CD4-positive, alpha-beta T cell treated with Interleukin-1 beta for 1 hour (primary cell): ENCODE results near the gene ARHGDIG.
"Not testable (repeated sequence)": the region's sequence is repeated elsewhere in the genome, so short reads cannot be mapped to it uniquely, and the experiment has no call there.

Source experiments
- DNase-seq, 2 donors: peaks; one replicate each; pipeline ENCODE4 v3.0.0-alpha.2; 2020 to 2022

ARHGDIG gene

DNA sequence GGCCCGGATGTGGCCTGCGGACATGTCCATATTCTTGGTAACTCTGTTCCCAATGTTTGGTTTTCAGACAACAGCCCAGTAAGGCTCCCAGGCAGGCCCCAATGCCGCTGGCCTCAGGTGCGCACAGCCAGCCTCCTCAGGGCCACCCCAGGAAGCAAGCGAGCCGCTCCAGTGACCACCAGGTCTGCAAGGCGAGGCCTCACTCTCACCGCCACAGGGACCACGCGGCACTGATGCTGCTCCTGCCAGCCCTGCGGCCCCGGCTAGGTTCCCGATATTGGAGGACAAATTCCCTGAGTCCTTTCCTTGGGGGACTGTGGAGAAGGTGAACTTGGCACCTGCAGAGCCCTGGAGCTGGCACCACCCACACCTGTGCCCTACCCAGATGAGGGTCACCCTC is 21.6 kb downstream of the ARHGDIG start:
- DNase-seq, result no peak

DNA sequence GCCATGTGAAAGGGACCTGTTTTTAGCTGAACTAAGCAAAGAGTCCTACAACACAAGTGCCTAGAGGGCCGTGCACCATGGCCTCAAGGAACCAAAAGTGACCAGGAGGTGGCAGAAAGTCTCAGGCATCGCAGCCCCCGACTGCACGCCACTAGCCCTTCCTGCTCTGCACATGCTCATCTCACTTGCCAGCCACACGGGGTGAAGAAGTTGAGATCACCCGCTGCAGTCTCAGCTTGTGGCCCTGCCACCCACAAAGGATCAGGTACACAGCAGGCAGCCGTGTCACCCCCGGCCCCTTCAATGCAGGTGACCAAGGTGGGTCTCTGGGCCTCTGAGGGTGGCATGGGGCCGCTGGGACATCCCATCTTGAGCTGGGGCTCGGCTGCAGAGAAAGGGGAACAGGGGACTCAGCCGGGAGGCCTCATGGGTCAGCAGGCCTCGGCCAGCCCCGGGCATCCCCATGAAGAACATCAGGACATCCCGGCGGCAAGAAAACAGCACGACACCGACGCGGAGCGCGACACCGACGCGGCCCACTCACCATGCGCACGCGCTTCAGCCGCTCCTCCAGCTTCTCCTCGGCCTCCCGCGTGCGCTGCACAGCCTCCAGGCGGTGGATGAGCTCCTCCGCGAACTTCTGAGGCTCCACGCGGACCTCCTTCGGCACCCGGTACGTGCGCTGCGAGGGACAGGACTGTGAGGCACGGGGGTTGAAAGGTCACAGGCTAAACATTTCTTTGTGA is 23.5 kb downstream of the ARHGDIG start:
- DNase-seq, result peak; percentile 20 to 30

GRCh38 chr16:305916-306626 is 25.7 kb downstream of the ARHGDIG start:
- DNase-seq, result no peak

GRCh38 chr16:306911-307370 is 26.6 kb downstream of the ARHGDIG start:
- no peak for DNase-seq

- DNase-seq, result peak in 1 of 2 donors; percentile 12
Measured at GRCh38 chr16:307691-308312, 27.4 kb downstream of the ARHGDIG start.

DNA sequence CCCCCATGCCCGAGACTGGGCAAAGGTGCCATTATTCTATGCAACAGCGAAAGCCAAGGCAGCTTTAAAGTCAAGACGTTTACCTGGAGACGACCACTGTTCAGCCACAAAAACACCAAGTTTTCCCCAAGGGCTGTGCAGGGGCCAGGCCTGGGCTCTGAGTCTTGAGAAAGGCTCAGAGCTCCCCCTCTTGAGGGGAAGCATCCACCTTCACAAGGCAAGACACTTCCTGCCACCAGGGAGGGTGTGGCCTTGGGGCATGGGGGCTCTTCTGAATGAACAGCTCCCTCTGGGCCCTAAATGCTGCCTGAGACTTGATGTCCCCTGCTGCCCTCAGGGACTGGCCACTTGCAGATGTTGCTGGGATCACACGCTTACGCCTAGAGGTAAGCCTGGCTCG is 29.1 kb downstream of the ARHGDIG start:
- DNase-seq, result peak in 1 of 2 donors; percentile 21

DNA sequence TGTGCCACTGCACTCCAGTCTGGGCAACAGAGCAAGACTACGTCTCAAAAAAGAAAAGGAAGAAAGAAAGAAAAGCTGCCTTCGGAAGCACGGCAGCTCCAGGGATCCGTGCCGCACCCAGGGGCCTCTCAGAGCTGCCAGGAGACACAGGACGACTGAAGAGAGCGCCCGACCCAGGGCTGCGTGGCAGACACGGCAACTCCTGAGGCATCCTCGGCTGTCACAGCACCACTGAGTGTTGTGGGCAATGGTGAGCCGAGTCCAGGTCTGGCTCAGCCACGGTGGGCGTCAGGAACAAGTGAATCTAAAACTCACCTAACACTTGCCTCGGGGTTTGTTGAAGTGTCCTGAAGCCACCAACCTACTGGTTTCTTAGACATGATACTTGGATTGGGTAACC is 31.3 kb downstream of the ARHGDIG start:
- DNase-seq, result no peak

DNA sequence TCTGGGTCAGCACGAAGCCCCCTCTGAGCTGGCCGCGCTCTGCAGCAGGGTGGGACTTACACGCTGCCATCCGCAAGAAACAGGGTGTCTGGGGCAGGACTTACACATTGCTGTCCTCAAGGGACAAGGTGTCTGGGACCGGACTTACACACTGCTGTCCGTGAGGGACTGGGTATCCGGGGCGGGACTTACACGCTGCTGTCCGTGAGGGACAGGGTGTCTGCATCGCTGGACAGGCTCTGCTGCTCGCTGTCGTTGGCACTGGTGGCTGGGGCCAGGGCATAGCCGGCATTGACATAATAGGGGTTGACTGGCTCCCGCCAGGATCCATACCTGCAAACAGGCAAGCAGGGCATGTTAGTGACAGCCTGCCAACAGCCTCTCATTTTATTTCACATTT is 34.0 kb downstream of the ARHGDIG start:
- DNase-seq, result no peak

DNA sequence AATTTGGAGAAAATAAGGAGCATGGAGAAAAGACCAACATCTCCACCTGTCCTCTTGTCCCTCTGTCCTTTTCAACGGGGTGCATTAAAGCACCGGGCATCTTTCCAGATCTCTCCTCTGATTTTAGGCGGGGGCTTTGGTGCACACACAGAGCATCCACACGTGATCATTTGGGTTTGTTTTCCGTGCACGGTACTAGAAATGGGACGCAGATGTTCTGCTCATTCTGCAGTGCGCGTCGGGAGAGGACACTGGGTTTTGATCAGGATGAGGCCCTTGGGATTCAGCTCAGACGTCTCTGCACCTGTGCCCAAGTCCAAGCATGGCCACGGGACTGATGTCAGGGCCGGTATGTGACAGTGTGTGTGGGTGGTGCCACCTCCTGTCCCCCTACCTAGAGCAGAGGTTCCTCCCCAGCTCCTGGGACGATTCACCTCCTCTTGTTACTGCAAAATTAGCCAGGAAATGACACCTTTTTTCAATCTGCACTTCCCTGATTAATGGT is 34.5 kb downstream of the ARHGDIG start:
- DNase-seq, result no peak

- DNase-seq, result no peak
Measured at GRCh38 chr16:316741-317464, 36.5 kb downstream of the ARHGDIG start.

- no peak for DNase-seq
Measured at GRCh38 chr16:317583-317982, 37.2 kb downstream of the ARHGDIG start.

- DNase-seq, result no peak
Measured at GRCh38 chr16:318628-319027, 38.2 kb downstream of the ARHGDIG start.

DNA sequence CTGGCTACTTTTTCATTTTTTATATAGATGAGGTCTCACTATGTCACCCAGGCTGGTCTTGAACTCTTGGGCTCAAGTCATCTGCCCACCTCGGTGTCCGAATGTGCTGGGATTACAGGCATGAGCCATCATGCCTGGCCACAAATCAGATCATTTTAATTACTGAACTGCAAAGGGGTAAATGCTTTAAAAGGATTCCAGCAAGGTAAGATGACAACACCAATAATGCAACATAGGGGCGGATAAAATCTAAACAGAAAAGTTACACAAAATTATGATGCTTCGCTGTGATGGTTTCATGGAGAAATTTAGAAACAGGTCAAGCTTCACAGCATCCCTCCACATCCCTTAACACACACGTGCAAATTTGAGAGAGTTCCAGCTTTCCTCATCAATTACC is 39.8 kb downstream of the ARHGDIG start:
- no peak for DNase-seq

DNA sequence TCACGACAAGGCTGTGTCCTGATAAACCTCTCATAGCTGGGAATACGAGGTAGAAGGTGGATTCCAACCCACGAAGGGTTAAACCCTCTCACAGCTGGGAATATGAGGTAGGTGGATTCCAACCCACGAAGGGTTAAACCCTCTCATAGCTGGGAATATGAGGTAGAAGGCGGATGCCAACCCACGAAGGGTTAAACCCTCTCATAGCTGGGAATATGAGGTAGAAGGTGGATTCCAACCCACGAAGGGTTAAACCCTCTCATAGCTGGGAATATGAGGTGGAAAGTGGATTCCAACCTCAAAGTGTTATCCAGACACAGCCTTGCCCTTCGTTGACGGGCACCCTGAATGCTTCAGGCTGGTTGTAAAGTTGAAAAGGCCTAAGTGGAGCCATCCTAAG is 41.1 kb downstream of the ARHGDIG start:
- no peak for DNase-seq

DNA sequence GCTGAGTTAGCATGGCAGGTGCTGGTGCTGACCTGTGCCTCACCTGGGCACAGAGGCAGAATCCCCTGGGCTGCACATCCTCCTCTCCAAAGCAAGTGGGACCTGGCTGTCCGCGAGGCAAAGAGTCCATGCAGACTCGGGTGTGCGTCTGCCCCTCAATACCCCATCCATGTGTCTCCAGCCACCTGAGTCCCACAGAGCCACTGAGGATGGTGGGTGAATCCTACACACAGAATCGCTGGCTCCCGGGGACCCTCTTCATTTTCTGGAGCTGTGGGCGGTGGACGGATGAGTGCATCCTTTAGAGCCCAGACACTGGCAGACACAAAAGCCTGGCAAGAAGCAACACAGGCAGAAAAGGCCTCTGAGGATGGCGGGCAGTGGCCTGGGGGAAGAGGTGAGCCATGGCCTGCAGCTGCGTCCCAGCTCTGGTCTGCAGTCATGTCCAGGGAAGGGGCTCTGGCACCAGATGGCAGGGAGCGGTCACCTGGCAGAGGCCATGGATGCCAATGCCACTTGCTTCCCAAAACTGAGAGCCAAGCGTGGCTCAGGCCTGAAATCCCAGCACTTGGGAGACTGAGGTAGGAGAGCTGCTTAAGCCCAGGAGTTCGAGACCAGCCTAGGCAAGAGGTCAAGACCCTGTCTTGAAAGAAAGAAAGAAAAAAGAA is 42.2 kb downstream of the ARHGDIG start:
- no peak for DNase-seq

GRCh38 chr16:324201-324450 is 43.7 kb downstream of the ARHGDIG start:
- DNase-seq, result no peak

- DNase-seq, result peak; percentile 81 to 82
Measured at GRCh38 chr16:324451-325334, 44.3 kb downstream of the ARHGDIG start.

DNA sequence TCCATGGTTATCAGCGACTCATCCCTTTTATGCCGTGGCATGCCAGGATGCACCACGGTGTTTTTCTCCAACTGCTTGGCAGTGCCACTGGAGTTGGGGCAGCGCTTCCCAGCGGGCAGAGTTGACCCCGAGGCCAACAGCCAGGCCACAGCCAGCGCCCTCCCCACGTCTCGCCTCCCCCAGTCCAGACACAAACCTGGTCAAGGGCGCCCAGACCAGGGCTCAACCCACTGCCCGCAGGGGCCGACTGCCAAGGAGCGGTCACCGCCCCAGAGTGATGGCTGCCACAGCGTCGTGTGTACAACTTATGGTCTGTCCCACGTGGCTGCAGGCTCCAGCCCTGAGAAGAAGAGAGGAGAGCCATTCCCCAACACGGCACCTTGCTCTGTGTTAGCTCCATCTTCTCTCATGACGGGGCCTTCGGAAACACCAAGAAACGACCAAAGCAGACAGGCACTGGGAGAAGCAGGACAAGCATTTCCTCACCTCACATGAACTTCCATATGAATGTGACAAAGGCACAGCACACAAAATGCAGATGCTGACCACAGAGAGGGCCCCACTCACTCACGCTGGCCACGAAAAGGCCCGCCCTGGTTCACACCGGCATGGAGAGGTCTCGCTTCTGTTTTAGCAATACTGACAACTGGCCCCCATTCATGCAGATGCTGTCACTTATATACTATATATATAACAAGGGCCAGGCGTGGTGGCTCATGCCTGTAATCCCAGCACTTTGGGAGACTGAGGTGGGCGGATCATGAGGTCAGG is 45.2 kb downstream of the ARHGDIG start:
- no peak for DNase-seq

DNA sequence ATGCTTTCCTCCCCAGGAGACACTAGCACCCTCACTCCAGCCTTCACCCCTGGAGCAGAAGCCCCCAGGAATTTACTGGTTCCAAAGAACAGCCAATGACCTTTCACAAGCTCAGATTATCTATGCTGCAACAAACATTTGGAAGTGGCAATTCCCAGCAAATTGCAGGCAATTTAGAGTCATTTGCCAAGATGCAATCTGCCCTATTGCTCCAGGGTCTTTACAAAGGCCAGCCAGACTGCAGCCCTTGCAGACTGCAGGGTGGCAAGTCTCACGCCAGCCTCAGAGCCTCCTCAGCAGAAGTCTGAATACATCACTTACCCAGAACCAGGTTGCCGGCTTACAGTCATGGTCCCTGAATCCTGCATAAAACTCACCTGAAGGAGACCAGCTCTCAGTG is 50.4 kb downstream of the ARHGDIG start:
- DNase-seq, result no peak

GRCh38 chr16:331181-331814 is 50.9 kb downstream of the ARHGDIG start:
- DNase-seq, result not testable (repeated sequence)
